OCI-LY7 (cell line): ENCODE results near the gene CMSS1. TPM values are rescaled to one million over a fixed set of nuclear protein-coding genes. Genes with fewer than 3 reads are reported as not detected.

Experiments used
- BruUV-seq: library from RNA; stranded (reverse); fragments of 400-500 nt; replicated peaks from 2 replicates; lab custom pipeline; 2021; lab: Mats Ljungman, UMichigan
- CTCF ChIA-PET: fragments of 300-600 bp; sonication (Branson Sonifier 250); formaldehyde crosslinking; loops from one replicate; lab custom pipeline; 2022; ENCODE audit warnings: antibody characterized with exemption; ENCODE audit not compliant: unreplicated experiment; lab: Charles Lee
- POLR2A ChIA-PET: fragments of 300-600 bp; sonication (Branson Sonifier 250); formaldehyde crosslinking; loops from one replicate; lab custom pipeline; 2022; ENCODE audit warnings: antibody characterized with exemption; lab: Charles Lee
- DNase-seq: peaks from one replicate; pipeline ENCODE4 v3.0.0-alpha.2; 2015; ENCODE audit warnings: low spot score
- H2AFZ ChIP-seq: fragments of 200-600 bp; sonication (generic), shearing (Covaris generic); 2 replicates; pipeline ENCODE4 v1.6.1; 2014; ENCODE audit warnings: mild to moderate bottlenecking, antibody characterized with exemption, low read length, moderate library complexity
- H3K27ac ChIP-seq: fragments of 200-600 bp; sonication (generic); 2 replicates; pipeline ENCODE4 v1.5.1; 2014; ENCODE audit warnings: mixed run types, low read depth, mild to moderate bottlenecking, moderate library complexity, low read length, inconsistent platforms; ENCODE audit not compliant: poor library complexity, severe bottlenecking
- H3K36me3 ChIP-seq: fragments of 200-600 bp; sonication (generic); 2 replicates; pipeline ENCODE4 v1.6.1; 2014; ENCODE audit warnings: mild to moderate bottlenecking, antibody characterized with exemption, low read length, moderate library complexity, mixed read lengths; ENCODE audit not compliant: insufficient read depth
- H3K4me1 ChIP-seq: fragments of 200-600 bp; sonication (generic); 2 replicates; pipeline ENCODE4 v1.5.1; 2014; ENCODE audit warnings: mild to moderate bottlenecking, low read length; ENCODE audit not compliant: insufficient read depth, poor library complexity, severe bottlenecking
- H3K4me2 ChIP-seq: fragments of 200-600 bp; sonication (generic); 2 replicates; pipeline ENCODE4 v1.6.1; 2014; ENCODE audit warnings: mild to moderate bottlenecking, low read length
- H3K4me3 ChIP-seq: fragments of 200-600 bp; sonication (generic); 2 replicates; pipeline ENCODE4 v1.5.1; 2014; ENCODE audit warnings: mild to moderate bottlenecking, low read depth, low read length; ENCODE audit not compliant: poor library complexity, severe bottlenecking
- H3K79me2 ChIP-seq: fragments of 200-600 bp; sonication (generic); 2 replicates; pipeline ENCODE4 v1.6.1; 2016; ENCODE audit warnings: low read depth, mild to moderate bottlenecking, low read length, moderate library complexity, mixed read lengths; ENCODE audit not compliant: insufficient read depth
- H3K9me2 ChIP-seq: fragments of 200-600 bp; sonication (generic); 2 replicates; pipeline ENCODE4 v1.6.1; 2016; ENCODE audit warnings: mild to moderate bottlenecking, low read length, mixed read lengths; ENCODE audit not compliant: insufficient read depth
- H3K9me3 ChIP-seq: fragments of 200-600 bp; sonication (generic); 2 replicates; pipeline ENCODE4 v1.6.1; 2014; ENCODE audit warnings: mild to moderate bottlenecking, mixed run types, low read length, mixed read lengths
- H4K20me1 ChIP-seq: fragments of 200-600 bp; sonication (generic); 2 replicates; pipeline ENCODE4 v1.6.1; 2014; ENCODE audit warnings: mild to moderate bottlenecking, antibody characterized with exemption, low read length, moderate library complexity, mixed read lengths; ENCODE audit not compliant: insufficient read depth
- CTCF ChIP-seq: fragments of 200-600 bp; sonication (generic); conservative IDR thresholded peaks from 2 replicates; pipeline ENCODE4 v1.5.1; 2014; ENCODE audit warnings: mild to moderate bottlenecking, antibody characterized with exemption, low read length, moderate library complexity, mixed read lengths
- EZH2phosphoT487 ChIP-seq: fragments of 200-600 bp; sonication (generic); IDR thresholded peaks from 2 replicates; pipeline ENCODE4 v1.6.1; 2018; ENCODE audit warnings: low read depth, borderline replicate concordance, mild to moderate bottlenecking, mixed run types, antibody characterized with exemption, low read length, moderate library complexity, mixed read lengths
- intact Hi-C: fragments of 100-400 bp; cut with micrococcal nuclease; formaldehyde crosslinking; loops from one replicate; pipeline ENCODE4 v1.10.0; 2022; ENCODE audit not compliant: unreplicated experiment
- total RNA-seq, 2 experiments: library from RNA; depleted of rRNA in 1 of 2; stranded (reverse); fragments of >200 nt in 1 of 2; shearing (Covaris generic) in 1 of 2; gene quantifications; 2 replicates each; pipeline ENCODE4 v1.2.3, GENCODE V29; 2014 to 2022

Gene CMSS1
- total RNA-seq, 2 experiments from 2014 or later, result 25.7 to 46.6 TPM

DNA sequence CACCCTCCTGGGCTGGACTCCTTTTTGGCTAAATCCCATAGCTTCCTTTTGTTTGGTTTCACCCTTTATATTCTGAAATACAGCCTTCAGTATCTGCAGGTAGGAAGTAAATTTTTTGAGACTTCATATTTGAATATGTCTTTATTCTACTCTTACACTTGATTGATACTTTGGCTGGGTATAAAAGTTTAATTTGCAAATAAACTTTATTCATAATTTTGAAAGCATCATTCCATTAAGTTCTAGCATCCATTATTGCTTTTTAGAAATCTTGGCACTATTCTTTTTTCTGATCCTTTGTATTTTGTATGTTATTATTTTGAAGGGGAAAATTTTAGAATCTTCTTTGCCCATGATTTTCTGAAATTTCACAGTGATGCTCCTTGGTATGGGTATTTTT is 337.9 kb downstream of the CMSS1 start:
- Histone ChIP-seq H2AFZ (no peak overlapping the region), H3K9me3 (peaks cover 10% of the 10 kb centered on the region), H3K36me3 (peaks cover 15% of the 10 kb centered on the region), H3K9me2 (0 out of 2 replicates have a peak, but pooled peaks cover 3% of the 10 kb centered on the region), H3K4me1 (no peaks in the 10 kb centered on the region), H3K4me2 (no peak overlapping the region), H3K27ac (no peak overlapping the region), H4K20me1 (no peaks in the 10 kb centered on the region), H3K4me3 (no peak overlapping the region), H3K79me2 (no peaks in the 10 kb centered on the region)
- intact Hi-C loops, result no loop called here
- TF ChIP-seq CTCF, result no peak
- TF ChIP-seq EZH2phosphoT487, result no peak
- ChIA-PET CTCF (no interaction called here), POLR2A (interaction anchor here (0.7 to 1.2 kb wide), 3 partner anchors 8 to 50 kb away, joined by 3 to 10 read pairs (median 4); no protein-coding TSS in a partner anchor)
- no TSS peak for BruUV-seq
- DNase-seq, result no peak

DNA sequence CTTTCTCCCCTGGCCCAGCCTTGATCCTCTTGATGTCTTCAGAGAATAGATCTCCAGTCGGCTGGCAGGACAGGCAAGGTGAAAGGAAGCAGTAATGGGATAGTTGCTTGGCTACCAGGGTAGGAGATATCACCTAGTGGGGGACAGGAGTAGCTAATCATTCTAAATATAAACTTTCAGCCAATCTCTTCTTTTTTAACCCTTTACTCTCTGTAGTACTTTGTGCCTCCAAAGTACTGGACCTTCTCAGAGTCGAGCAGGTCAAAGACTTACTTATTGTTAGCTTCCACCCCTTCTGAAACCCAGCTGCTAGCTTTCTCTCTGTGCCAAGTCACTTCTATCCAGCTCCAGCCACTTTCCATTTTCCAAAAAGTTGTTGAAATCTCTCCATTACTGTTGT is 340.0 kb downstream of the CMSS1 start:
- intact Hi-C loops, result no loop called here
- ChIA-PET CTCF (no interaction called here), POLR2A (interaction anchor here (0.7 to 1.2 kb wide), 2 partner anchors 27 to 473 kb away, joined by 3 read pairs; no protein-coding TSS in a partner anchor)
- DNase-seq, result no peak
- Histone ChIP-seq H3K9me3 (peaks cover 10% of the 10 kb centered on the region), H3K4me1 (no peaks in the 10 kb centered on the region), H3K79me2 (no peaks in the 10 kb centered on the region), H3K27ac (no peak overlapping the region), H3K9me2 (0 out of 2 replicates have a peak, but pooled peaks cover 3% of the 10 kb centered on the region), H3K36me3 (peaks cover 12% of the 10 kb centered on the region), H3K4me2 (no peak overlapping the region), H2AFZ (no peak overlapping the region), H4K20me1 (no peaks in the 10 kb centered on the region), H3K4me3 (no peak overlapping the region)
- TF ChIP-seq EZH2phosphoT487 (no peak), CTCF (no peak)
- no TSS peak for BruUV-seq

DNA sequence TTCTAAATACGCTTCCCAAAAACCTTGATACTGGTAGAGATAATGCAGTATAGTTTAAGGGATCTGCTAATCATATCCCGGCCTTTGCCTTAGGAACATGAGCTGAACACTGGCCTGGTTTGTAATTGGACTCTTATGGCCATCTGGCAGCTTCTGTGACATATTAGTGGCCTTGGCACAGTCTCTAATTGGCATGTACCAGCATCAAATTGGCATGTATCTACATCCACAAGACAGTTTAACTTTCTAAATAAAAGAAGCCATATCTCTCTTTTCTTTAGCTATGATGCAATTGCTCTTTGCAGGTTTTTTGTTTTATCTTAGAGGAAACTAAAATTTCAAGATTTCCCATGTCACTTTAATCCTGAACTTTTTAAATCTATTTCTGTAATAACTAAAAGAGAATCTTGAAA is 341.3 kb downstream of the CMSS1 start:
- intact Hi-C loops, result no loop called here

More for the DNA sequence above, 341.3 kb downstream of the CMSS1 start:
- Histone ChIP-seq H3K27ac (no peak overlapping the region), H3K9me2 (0 out of 2 replicates have a peak, but pooled peaks cover 3% of the 10 kb centered on the region), H3K79me2 (no peaks in the 10 kb centered on the region), H3K4me1 (no peaks in the 10 kb centered on the region), H3K4me2 (no peak overlapping the region), H2AFZ (no peak overlapping the region), H4K20me1 (no peaks in the 10 kb centered on the region), H3K4me3 (no peak overlapping the region), H3K9me3 (peaks cover 10% of the 10 kb centered on the region), H3K36me3 (peaks cover 6% of the 10 kb centered on the region; the same call in 1 of the 2 replicates)
- BruUV-seq, result no TSS peak
- TF ChIP-seq CTCF, result no peak
- no peak for TF ChIP-seq EZH2phosphoT487
- DNase-seq, result no peak
- ChIA-PET CTCF (interaction anchor here (0.7 kb wide), 1 partner anchor 1448 kb away, joined by 3 read pairs; no protein-coding TSS in a partner anchor), POLR2A (interaction anchor here (0.6 kb wide), 1 partner anchor 81 kb away, joined by 3 read pairs; no protein-coding TSS in a partner anchor)
